ENCODE measurements around the gene RASGEF1C. TPM values are rescaled to one million over a fixed set of nuclear protein-coding genes. Genes with fewer than 3 reads are reported as not detected.

The RASGEF1C gene
- total and polyA plus RNA-seq, 2 of the 13 experiments (the other 11 are each of a cell fraction or from before 2014, with no cell fraction given) = not detected

- TF ChIP-seq LRRFIP1 (CRISPR knock-in tag; conservative IDR thresholded peaks at IDR 0.05) (no peak), ZNF562 (CRISPR knock-in tag; IDR thresholded peaks at IDR 0.05; ENCODE audit: borderline replicate concordance) (no peak)
Observed at GRCh38 chr5:180093651-180094382, 115.2 kb downstream of the RASGEF1C start (continued).

GRCh38 chr5:180093241-180093640 is 115.8 kb downstream of the RASGEF1C start:
- H3K4me2 ChIP-seq (ENCODE audit: low read depth, low read length) = no peak overlapping the region
- H4K20me1 ChIP-seq (ENCODE audit: insufficient read depth, low read length) = no peaks in the 10 kb centered on the region
- intact Hi-C loops (cut with micrococcal nuclease; ENCODE audit: unreplicated experiment) (no loop called here), in situ Hi-C loops (cut with HindIII; ENCODE audit: extremely low pct_ligation_motif_present, low pct_unique_long_range_greater_than_20kb) (loop anchor here (25.0 kb wide), 1 partner anchor 331 kb away; no protein-coding TSS in a partner anchor)
- POLR2A ChIA-PET = no interaction called here
- no peaks in the 10 kb centered on the region for H3K9me3 ChIP-seq (ENCODE audit: low read length)
- peaks cover 14% of the 10 kb centered on the region; the same call in 1 of the 2 replicates for H3K4me1 ChIP-seq (ENCODE audit: insufficient read depth, low read length)
- no peak overlapping the region for H2AFZ ChIP-seq (ENCODE audit: low read length)
- H3K27me3 ChIP-seq (ENCODE audit: control insufficient read depth in 1 of 2, insufficient read depth in 2 of 2, low read length in 2 of 2) = peaks cover 4 to 16% of the 10 kb centered on the region in 2 experiments; a peak in 3 of 5 replicates
- no peak overlapping the region for H3K4me3 ChIP-seq (replicated peaks in 1 of 3; ENCODE audit: insufficient read depth in 1 of 3, low read depth in 2 of 3, low read length in 3 of 3)
- H3K36me3 ChIP-seq (replicated peaks in 1 of 2; ENCODE audit: control insufficient read depth in 1 of 2, insufficient read depth in 2 of 2, low read length in 2 of 2) = no peaks in the 10 kb centered on the region
- 66% methylated on average over 6 of the region's 6 CpGs for WGBS (ENCODE audit: low lambda C conversion rate)
- DNase-seq (ENCODE audit: low spot score) (no peak), ATAC-seq (no peak), FAIRE-seq (no peak)
- BruUV-seq (replicated peaks) = no TSS peak
- H3K27ac ChIP-seq (ENCODE audit: extremely low read length, insufficient read depth, low read length) = no peak overlapping the region
- H3K9ac ChIP-seq (ENCODE audit: insufficient read depth, low read depth, low read length) = no peak overlapping the region
- CTCF ChIA-PET (ENCODE audit: low intra/inter-chr PET ratio, low total read pairs) = no interaction called here
- H3K79me2 ChIP-seq (ENCODE audit: insufficient read depth, low read length) = no peaks in the 10 kb centered on the region
- TF ChIP-seq LBX2 (CRISPR knock-in tag; IDR thresholded peaks at IDR 0.05; ENCODE audit: borderline replicate concordance) (no peak), ZBTB1 (CRISPR knock-in tag; IDR thresholded peaks at IDR 0.05; ENCODE audit: borderline replicate concordance) (no peak), ZNF101 (CRISPR knock-in tag; IDR thresholded peaks at IDR 0.05; ENCODE audit: borderline replicate concordance, low read depth) (no peak), ATF1 (CRISPR knock-in tag; IDR thresholded peaks at IDR 0.05) (no peak), ETS1 (CRISPR knock-in tag; IDR thresholded peaks at IDR 0.05) (no peak), ZMYM3 (CRISPR knock-in tag; IDR thresholded peaks at IDR 0.05) (no peak), FOXJ3 (CRISPR knock-in tag; IDR thresholded peaks at IDR 0.05; ENCODE audit: borderline replicate concordance) (no peak), TP53 (CRISPR knock-in tag; conservative IDR thresholded peaks at IDR 0.05) (no peak), JUND (CRISPR knock-in tag; IDR thresholded peaks at IDR 0.05) (no peak), GABPB1 (CRISPR knock-in tag; IDR thresholded peaks at IDR 0.05) (no peak), ARID4A (CRISPR knock-in tag; IDR thresholded peaks at IDR 0.05; ENCODE audit: borderline replicate concordance) (no peak), NRL (CRISPR knock-in tag; IDR thresholded peaks at IDR 0.05; ENCODE audit: borderline replicate concordance) (no peak)
